SW480 (cell line): Measurements from ENCODE around the gene PCSK5.
"Not testable (repeated sequence)": the region's sequence is repeated elsewhere in the genome, so short reads cannot be mapped to it uniquely, and the experiment has no call there.

ENCODE experiments used
- DNase-seq: peaks from one replicate; pipeline ENCODE4 v3.0.0-alpha.2; 2016; ENCODE audit warnings: low spot score

Gene PCSK5

GRCh38 chr9:76007935-76008334, 117.5 kb downstream of the PCSK5 start:
- DNase-seq: no peak

GRCh38 chr9:76013809-76014208, 123.3 kb downstream of the PCSK5 start:
- DNase-seq: no peak

- DNase-seq: no peak
These were observed 127.8 kb downstream of the PCSK5 start for GRCh38 chr9:76018235-76018634.

GRCh38 chr9:76018761-76019160, 128.3 kb downstream of the PCSK5 start:
- DNase-seq: no peak

GRCh38 chr9:76020652-76021051, 130.2 kb downstream of the PCSK5 start:
- DNase-seq: no peak

- no peak for DNase-seq
These were observed 131.8 kb downstream of the PCSK5 start for GRCh38 chr9:76022317-76022716.

- peak; percentile 99 for DNase-seq
These were observed 133.3 kb downstream of the PCSK5 start for GRCh38 chr9:76023715-76024195.

GRCh38 chr9:76025286-76025685, 134.8 kb downstream of the PCSK5 start:
- DNase-seq: no peak

GRCh38 chr9:76026796-76027195, 136.3 kb downstream of the PCSK5 start:
- no peak for DNase-seq

- DNase-seq: peak; percentile 77
These were observed 136.9 kb downstream of the PCSK5 start for GRCh38 chr9:76027416-76027815.

GRCh38 chr9:76027861-76028260, 137.4 kb downstream of the PCSK5 start:
- DNase-seq: no peak

GRCh38 chr9:76032038-76032796, 141.7 kb downstream of the PCSK5 start:
- no peak for DNase-seq

GRCh38 chr9:76032797-76033373, 142.4 kb downstream of the PCSK5 start:
- no peak for DNase-seq

GRCh38 chr9:76034049-76034448, 143.6 kb downstream of the PCSK5 start:
- DNase-seq: no peak

- DNase-seq: no peak
These were observed 146.3 kb downstream of the PCSK5 start for GRCh38 chr9:76036762-76037161.

- no peak for DNase-seq
These were observed 147.2 kb downstream of the PCSK5 start for GRCh38 chr9:76037587-76038225.

GRCh38 chr9:76038431-76038830, 148.0 kb downstream of the PCSK5 start:
- no peak for DNase-seq

- DNase-seq: no peak
These were observed 153.9 kb downstream of the PCSK5 start for GRCh38 chr9:76044266-76044819.

GRCh38 chr9:76045221-76045620, 154.7 kb downstream of the PCSK5 start:
- no peak for DNase-seq

GRCh38 chr9:76049341-76049740, 158.9 kb downstream of the PCSK5 start:
- DNase-seq: no peak

- no peak for DNase-seq
These were observed 177.2 kb downstream of the PCSK5 start for GRCh38 chr9:76067696-76068095.

GRCh38 chr9:76077537-76077936, 187.1 kb downstream of the PCSK5 start:
- no peak for DNase-seq

GRCh38 chr9:76081281-76081680, 190.8 kb downstream of the PCSK5 start:
- not testable (repeated sequence) for DNase-seq
